ENCODE results near the gene SF3B5.

GRCh38 chr6:144066741-144067484 is 28.5 kb downstream of the SF3B5 start:
- TF ChIP-seq EZH2phosphoT487 (IDR thresholded peaks at IDR 0.05; ENCODE audit: unreplicated experiment) (no peak), POLR2AphosphoS5 (IDR thresholded peaks at IDR 0.05; ENCODE audit: low read depth) (no peak), EZH2 (IDR thresholded peaks at IDR 0.05; ENCODE audit: low read depth, unreplicated experiment) (no peak), JUNB (IDR thresholded peaks at IDR 0.05; ENCODE audit: unreplicated experiment) (no peak), REST (IDR thresholded peaks at IDR 0.05; ENCODE audit: unreplicated experiment) (no peak)
- TF ChIP-seq, protein P1, sequence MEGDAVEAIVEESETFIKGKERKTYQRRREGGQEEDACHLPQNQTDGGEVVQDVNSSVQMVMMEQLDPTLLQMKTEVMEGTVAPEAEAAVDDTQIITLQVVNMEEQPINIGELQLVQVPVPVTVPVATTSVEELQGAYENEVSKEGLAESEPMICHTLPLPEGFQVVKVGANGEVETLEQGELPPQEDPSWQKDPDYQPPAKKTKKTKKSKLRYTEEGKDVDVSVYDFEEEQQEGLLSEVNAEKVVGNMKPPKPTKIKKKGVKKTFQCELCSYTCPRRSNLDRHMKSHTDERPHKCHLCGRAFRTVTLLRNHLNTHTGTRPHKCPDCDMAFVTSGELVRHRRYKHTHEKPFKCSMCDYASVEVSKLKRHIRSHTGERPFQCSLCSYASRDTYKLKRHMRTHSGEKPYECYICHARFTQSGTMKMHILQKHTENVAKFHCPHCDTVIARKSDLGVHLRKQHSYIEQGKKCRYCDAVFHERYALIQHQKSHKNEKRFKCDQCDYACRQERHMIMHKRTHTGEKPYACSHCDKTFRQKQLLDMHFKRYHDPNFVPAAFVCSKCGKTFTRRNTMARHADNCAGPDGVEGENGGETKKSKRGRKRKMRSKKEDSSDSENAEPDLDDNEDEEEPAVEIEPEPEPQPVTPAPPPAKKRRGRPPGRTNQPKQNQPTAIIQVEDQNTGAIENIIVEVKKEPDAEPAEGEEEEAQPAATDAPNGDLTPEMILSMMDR (conservative IDR thresholded peaks at IDR 0.05; ENCODE audit: low read depth in 2 of 2) = no peak

All from GM23338 (cell line).